Trophoblast cell (in vitro differentiated cells and primary cell): ENCODE results near the gene CCDC93.

Experiments
- DNase-seq, 2 donors: peaks; one replicate each; pipeline ENCODE4 v3.0.0-alpha.2; 2016
- H2AFZ ChIP-seq: 2 replicates; pipeline ENCODE4 v1.6.1; 2013; ENCODE audit warnings: low read length, moderate library complexity, mild to moderate bottlenecking; ENCODE audit not compliant: insufficient read depth, poor library complexity
- H2AK5ac ChIP-seq: 2 replicates; pipeline ENCODE4 v1.6.1; 2013; ENCODE audit warnings: mild to moderate bottlenecking, low read length
- H2BK120ac ChIP-seq: 2 replicates; pipeline ENCODE4 v1.6.1; 2013; ENCODE audit warnings: low read length, mild to moderate bottlenecking, moderate library complexity; ENCODE audit not compliant: insufficient read depth, poor library complexity
- H2BK12ac ChIP-seq: 2 replicates; pipeline ENCODE4 v1.6.1; 2013; ENCODE audit warnings: mild to moderate bottlenecking, low read length, moderate library complexity
- H2BK5ac ChIP-seq: 2 replicates; pipeline ENCODE4 v1.6.1; 2013; ENCODE audit warnings: low read length, low read depth, moderate library complexity, mild to moderate bottlenecking; ENCODE audit not compliant: poor library complexity
- H3K14ac ChIP-seq: 2 replicates; pipeline ENCODE4 v1.6.1; 2013; ENCODE audit warnings: mild to moderate bottlenecking, low read length
- H3K18ac ChIP-seq: 2 replicates; pipeline ENCODE4 v1.6.1; 2013; ENCODE audit warnings: mild to moderate bottlenecking, low read length
- H3K23ac ChIP-seq: 2 replicates; pipeline ENCODE4 v1.6.1; 2013; ENCODE audit warnings: low read length
- H3K27ac ChIP-seq: 2 replicates; pipeline ENCODE4 v1.5.1; 2013; ENCODE audit warnings: low read depth, mild to moderate bottlenecking, inconsistent platforms, low read length, moderate library complexity
- H3K27me3 ChIP-seq: 2 replicates; pipeline ENCODE4 v1.6.1; 2013; ENCODE audit warnings: inconsistent platforms, mild to moderate bottlenecking, low read length, moderate library complexity; ENCODE audit not compliant: insufficient read depth
- H3K36me3 ChIP-seq, 2 experiments: 1 replicate in 1 of 2; 2 replicates in 1 of 2; pipeline ENCODE4 v1.6.1; 2013; ENCODE audit warnings: low read length in 2 of 2, mild to moderate bottlenecking in 2 of 2, moderate library complexity in 1 of 2; ENCODE audit not compliant: insufficient read depth in 2 of 2, control insufficient read depth in 1 of 2
- H3K4ac ChIP-seq: 2 replicates; pipeline ENCODE4 v1.6.1; 2013; ENCODE audit warnings: low read depth, mild to moderate bottlenecking, low read length, moderate library complexity
- H3K4me1 ChIP-seq, 2 experiments: 1 replicate in 1 of 2; 2 replicates in 1 of 2; pipeline ENCODE4 v1.6.1; 2013; ENCODE audit warnings: low read length in 2 of 2, mild to moderate bottlenecking in 2 of 2, moderate library complexity in 1 of 2; ENCODE audit not compliant: insufficient read depth in 2 of 2, control insufficient read depth in 1 of 2
- H3K4me2 ChIP-seq: 2 replicates; pipeline ENCODE4 v1.6.1; 2013; ENCODE audit warnings: inconsistent platforms, mild to moderate bottlenecking, low read length, moderate library complexity
- H3K4me3 ChIP-seq: 2 replicates; pipeline ENCODE4 v1.5.1; 2013; ENCODE audit warnings: mild to moderate bottlenecking, low read depth, low read length, inconsistent platforms
- H3K79me1 ChIP-seq: one replicate; pipeline ENCODE4 v1.6.1; 2013; ENCODE audit warnings: low read length
- H3K79me2 ChIP-seq: 2 replicates; pipeline ENCODE4 v1.6.1; 2013; ENCODE audit warnings: low read length, mild to moderate bottlenecking; ENCODE audit not compliant: control insufficient read depth, insufficient read depth, poor library complexity
- H3K9ac ChIP-seq: 2 replicates; pipeline ENCODE4 v1.6.1; 2013; ENCODE audit warnings: mild to moderate bottlenecking, low read length
- H3K9me3 ChIP-seq: 2 replicates; pipeline ENCODE4 v1.6.1; 2013; ENCODE audit warnings: low read depth, mild to moderate bottlenecking, control low read depth, inconsistent platforms, low read length; ENCODE audit not compliant: insufficient read depth
- H4K12ac ChIP-seq: 2 replicates; pipeline ENCODE4 v1.6.1; 2013; ENCODE audit warnings: low read depth, mild to moderate bottlenecking, low read length, moderate library complexity
- H4K8ac ChIP-seq: 2 replicates; pipeline ENCODE4 v1.6.1; 2013; ENCODE audit warnings: low read depth, mild to moderate bottlenecking, low read length, moderate library complexity
- H4K91ac ChIP-seq: one replicate; pipeline ENCODE4 v1.6.1; 2013; ENCODE audit warnings: low read depth, mild to moderate bottlenecking, low read length, moderate library complexity
- WGBS: extraction: QIAGEN DNeasy Blood & Tissue Kit; methylation state at CpG from one replicate; pipeline ENCODE4 v1.1.7; 2013; ENCODE audit warnings: missing lambda C conversion rate; ENCODE audit not compliant: insufficient read length, insufficient coverage; ENCODE audit errors: extremely low coverage; 5-methylcytosine and 5-hydroxymethylcytosine counted together

CCDC93 gene

GRCh38 chr2:118006326-118006725 is 7.5 kb downstream of the CCDC93 start:
- Histone ChIP-seq H3K9ac (no peak overlapping the region), H2BK120ac (no peak overlapping the region), H3K4me1 (no peaks in the 10 kb centered on the region), H3K9me3 (no peaks in the 10 kb centered on the region), H3K14ac (no peak overlapping the region), H3K4me3 (no peak overlapping the region), H2AFZ (no peak overlapping the region), H3K4ac (no peak overlapping the region), H3K18ac (no peak overlapping the region), H3K27me3 (no peaks in the 10 kb centered on the region), H3K4me2 (no peak overlapping the region), H4K8ac (no peak overlapping the region), H2AK5ac (no peak overlapping the region), H4K12ac (no peak overlapping the region), H3K36me3 (peaks cover 6 to 29% of the 10 kb centered on the region in 2 experiments), H4K91ac (no peak overlapping the region), H3K27ac (no peak overlapping the region), H3K23ac (no peak overlapping the region), H2BK5ac (no peak overlapping the region), H3K79me2 (no peaks in the 10 kb centered on the region), H2BK12ac (no peak overlapping the region), H3K79me1 (no peaks in the 10 kb centered on the region)
- no CpG with 5 or more reads among the region's 1 CpG for WGBS
- no peak for DNase-seq

DNA sequence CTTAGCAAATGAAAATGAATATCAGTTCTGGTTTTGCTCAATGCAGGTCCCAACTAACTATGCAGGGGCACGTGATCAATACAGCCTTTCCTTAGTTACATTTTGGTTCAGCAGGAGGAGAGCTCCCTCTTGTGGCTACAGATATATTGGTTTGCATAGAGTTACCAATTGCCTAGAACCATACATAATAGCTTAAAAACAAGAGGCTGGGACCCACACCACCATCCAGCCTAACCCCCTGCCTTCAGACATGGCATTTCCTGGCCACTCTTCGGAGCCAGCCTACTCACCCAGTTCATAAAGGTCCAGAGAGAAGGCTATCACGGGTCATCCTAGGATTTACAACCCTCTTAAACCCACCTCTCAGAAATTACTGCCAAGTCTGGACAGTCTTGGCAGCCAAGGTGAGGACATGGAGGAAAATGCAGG is 10.5 kb downstream of the CCDC93 start:
- Histone ChIP-seq H3K9me3 (no peaks in the 10 kb centered on the region), H3K18ac (no peak overlapping the region)

DNA sequence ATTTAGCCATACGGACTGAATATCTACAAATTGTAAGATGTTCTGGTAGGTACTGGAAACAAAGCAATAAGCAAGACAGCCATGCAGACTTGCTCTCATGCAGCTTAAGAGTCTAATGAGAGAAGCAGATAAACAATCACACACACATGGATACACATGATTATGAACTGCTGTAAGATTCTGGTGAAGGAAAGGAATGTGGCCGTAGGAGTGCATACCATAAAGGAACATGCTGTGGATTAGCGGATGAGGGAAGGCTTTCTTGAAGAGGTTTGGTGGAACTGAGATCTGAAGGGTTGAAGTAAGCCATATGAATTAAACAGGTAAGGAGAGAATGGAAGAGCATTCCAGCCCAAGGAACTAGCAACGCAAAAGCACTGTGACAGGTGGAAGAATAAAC is 13.8 kb downstream of the CCDC93 start:
- Histone ChIP-seq H3K36me3 (peaks cover 4 to 35% of the 10 kb centered on the region in 2 experiments), H2AFZ (no peak overlapping the region), H2BK5ac (no peak overlapping the region), H3K18ac (no peak overlapping the region), H3K27me3 (no peaks in the 10 kb centered on the region), H4K12ac (no peak overlapping the region), H3K4me1 (peaks cover 0 to 2% of the 10 kb centered on the region in 2 experiments), H4K91ac (no peak overlapping the region), H3K23ac (no peak overlapping the region), H2BK120ac (no peak overlapping the region), H2AK5ac (no peak overlapping the region), H3K4me3 (no peak overlapping the region), H2BK12ac (no peak overlapping the region), H3K27ac (no peak overlapping the region), H3K4ac (no peak overlapping the region), H3K79me2 (no peaks in the 10 kb centered on the region), H3K79me1 (no peaks in the 10 kb centered on the region), H3K9me3 (no peaks in the 10 kb centered on the region), H3K4me2 (no peak overlapping the region), H4K8ac (no peak overlapping the region), H3K9ac (no peak overlapping the region), H3K14ac (no peak overlapping the region)
- no peak for DNase-seq
- WGBS, result no CpG with 5 or more reads among the region's 4 CpGs

More for the DNA sequence above, 10.5 kb downstream of the CCDC93 start:
- no peak overlapping the region for H2AK5ac ChIP-seq
- no peak overlapping the region for H3K23ac ChIP-seq
- H3K79me1 ChIP-seq, result no peaks in the 10 kb centered on the region
- H3K14ac ChIP-seq, result no peak overlapping the region
- DNase-seq, result peak; percentile 56 to 91
- H3K27ac ChIP-seq, result no peak overlapping the region
- no peak overlapping the region for H4K91ac ChIP-seq
- no peak overlapping the region for H2AFZ ChIP-seq
- H3K4me2 ChIP-seq, result no peak overlapping the region
- no peak overlapping the region for H2BK12ac ChIP-seq
- H2BK120ac ChIP-seq, result no peak overlapping the region
- peaks cover 6 to 33% of the 10 kb centered on the region in 2 experiments for H3K36me3 ChIP-seq
- WGBS, result no CpG with 5 or more reads among the region's 3 CpGs
- H3K4me3 ChIP-seq, result no peak overlapping the region
- H3K27me3 ChIP-seq, result no peaks in the 10 kb centered on the region
- H3K4me1 ChIP-seq, result peaks cover 0 to 2% of the 10 kb centered on the region in 2 experiments
- H4K8ac ChIP-seq, result no peak overlapping the region
- no peaks in the 10 kb centered on the region for H3K79me2 ChIP-seq
- H4K12ac ChIP-seq, result no peak overlapping the region
- H2BK5ac ChIP-seq, result no peak overlapping the region
- H3K9ac ChIP-seq, result no peak overlapping the region
- H3K4ac ChIP-seq, result no peak overlapping the region

DNA sequence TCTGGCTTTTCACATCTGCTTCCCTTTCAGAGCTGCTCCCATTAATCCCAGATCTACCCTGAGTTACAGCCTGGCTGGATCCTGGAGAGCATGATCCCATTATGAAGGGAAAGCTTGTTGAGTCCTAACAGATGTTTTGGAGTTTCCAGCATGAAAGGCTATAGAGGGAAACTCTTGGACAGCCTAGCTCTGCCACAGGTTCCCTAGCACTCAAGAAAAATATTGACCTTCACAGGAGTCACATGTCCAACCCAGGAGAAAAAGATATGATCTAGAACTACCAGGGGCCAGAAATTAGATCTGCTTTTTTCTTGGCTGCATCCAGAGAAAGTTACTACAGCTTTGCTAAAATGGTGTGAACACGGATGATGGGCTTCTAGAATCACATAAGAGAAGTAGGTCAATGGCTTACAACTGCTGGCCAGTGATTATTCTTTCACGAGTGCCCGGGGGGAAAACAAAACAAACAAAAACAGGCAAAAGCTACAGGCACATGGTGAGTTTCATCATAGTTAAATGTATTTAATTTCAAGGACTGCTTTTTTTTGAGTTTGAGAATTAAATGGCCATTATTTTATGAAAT is 15.9 kb downstream of the CCDC93 start:
- H3K14ac ChIP-seq, result no peak overlapping the region
- H2AK5ac ChIP-seq, result no peak overlapping the region
- H3K27me3 ChIP-seq, result no peaks in the 10 kb centered on the region
- H4K8ac ChIP-seq, result no peak overlapping the region
- peaks cover 10 to 39% of the 10 kb centered on the region in 2 experiments for H3K36me3 ChIP-seq
- H3K4me2 ChIP-seq, result no peak overlapping the region
- H4K91ac ChIP-seq, result no peak overlapping the region
- H3K4ac ChIP-seq, result no peak overlapping the region
- no peak overlapping the region for H3K4me3 ChIP-seq
- H3K9ac ChIP-seq, result no peak overlapping the region
- no peaks in the 10 kb centered on the region for H3K79me1 ChIP-seq
- H3K4me1 ChIP-seq, result peaks cover 0 to 2% of the 10 kb centered on the region in 2 experiments
- H4K12ac ChIP-seq, result no peak overlapping the region
- H2BK5ac ChIP-seq, result no peak overlapping the region
- no peaks in the 10 kb centered on the region for H3K9me3 ChIP-seq
- no peak overlapping the region for H3K23ac ChIP-seq
- no peak overlapping the region for H2BK12ac ChIP-seq
- no CpG with 5 or more reads among the region's 3 CpGs for WGBS
- H2BK120ac ChIP-seq, result no peak overlapping the region
- no peak overlapping the region for H3K27ac ChIP-seq
- H3K18ac ChIP-seq, result no peak overlapping the region
- no peaks in the 10 kb centered on the region for H3K79me2 ChIP-seq
- no peak overlapping the region for H2AFZ ChIP-seq
- no peak for DNase-seq
